ENCODE data around the gene DLEC1.

The DLEC1 gene

DNA sequence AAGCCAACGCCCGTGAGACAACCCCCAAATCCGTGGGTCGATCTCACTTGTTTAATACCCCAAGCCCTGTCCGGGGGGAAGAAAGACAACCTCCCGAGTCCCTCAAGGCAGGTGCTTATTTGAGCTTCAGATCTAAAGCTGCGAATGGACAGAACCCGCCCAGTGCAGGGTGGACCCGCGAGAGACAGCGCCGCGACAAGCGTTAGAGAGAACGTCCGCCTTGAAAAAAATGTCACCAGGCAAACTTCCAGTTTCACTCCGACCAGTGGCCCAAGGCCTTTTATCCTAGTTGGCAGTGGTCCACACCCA is 125.6 kb downstream of the DLEC1 start:
- TF ChIP-seq CTCF (conservative IDR thresholded peaks at IDR 0.05; ENCODE audit: control insufficient read depth, insufficient read depth, low read depth, low read length): no peak
- peak overlapping the region; percentile 91 for H3K4me3 ChIP-seq (ENCODE audit: control insufficient read depth, low read depth, low read length)
- DNase-seq (ENCODE audit: low read depth): no peak

GRCh38 chr3:38164952-38165721 is 126.1 kb downstream of the DLEC1 start, which contains the start of gene OXSR1:
OXSR1 (plus strand) TSS chr3:38165537; CDS start chr3:38165877, 340 bp downstream.
- H3K4me3 ChIP-seq (ENCODE audit: control insufficient read depth, low read depth, low read length): peak within 1 kb of the TSS; percentile 91
- TF ChIP-seq CTCF (conservative IDR thresholded peaks at IDR 0.05; ENCODE audit: control insufficient read depth, insufficient read depth, low read depth, low read length): no peak
- peak; percentile 100 for DNase-seq (ENCODE audit: low read depth)

DNA sequence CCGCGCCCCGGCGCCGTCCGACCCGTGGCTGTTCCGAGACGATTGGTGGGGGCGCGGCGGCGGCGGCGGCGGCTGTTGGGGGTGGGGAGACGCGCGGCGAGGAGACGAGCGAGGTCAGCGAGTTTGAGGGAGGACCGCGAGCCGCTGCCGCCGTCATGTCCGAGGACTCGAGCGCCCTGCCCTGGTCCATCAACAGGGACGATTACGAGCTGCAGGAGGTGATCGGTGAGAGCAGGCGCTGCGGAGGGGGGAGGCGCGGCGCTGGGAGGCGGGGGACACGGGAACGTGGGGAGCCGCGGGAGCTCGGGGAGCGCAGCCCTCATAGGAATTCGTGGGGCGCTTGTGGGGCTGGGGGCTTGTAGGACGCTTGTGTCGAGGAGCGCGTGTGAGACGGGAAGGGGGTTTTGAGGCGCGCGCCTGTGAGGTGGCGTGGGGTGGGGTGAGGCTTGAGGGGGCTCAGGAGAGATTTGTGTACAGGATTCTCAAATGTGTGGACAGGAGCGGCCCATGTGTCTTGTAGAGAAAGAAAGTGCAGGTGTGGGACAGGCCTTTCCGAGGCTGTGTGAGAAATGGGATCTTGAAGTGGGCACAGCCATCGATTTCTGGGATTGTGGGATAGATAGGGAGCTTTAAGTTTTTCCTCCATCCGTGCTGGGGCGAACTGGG is 126.8 kb downstream of the DLEC1 start:
- no peak for TF ChIP-seq CTCF (conservative IDR thresholded peaks at IDR 0.05; ENCODE audit: control insufficient read depth, insufficient read depth, low read depth, low read length)
- H3K4me3 ChIP-seq (ENCODE audit: control insufficient read depth, low read depth, low read length): peak overlapping the region; percentile 91
- peak; percentile 42 for DNase-seq (ENCODE audit: low read depth)

GRCh38 chr3:38167591-38167990 is 128.6 kb downstream of the DLEC1 start:
- H3K4me3 ChIP-seq (ENCODE audit: control insufficient read depth, low read depth, low read length): no peak overlapping the region
- no peak for DNase-seq (ENCODE audit: low read depth)
- TF ChIP-seq CTCF (conservative IDR thresholded peaks at IDR 0.05; ENCODE audit: control insufficient read depth, insufficient read depth, low read depth, low read length): no peak

DNA sequence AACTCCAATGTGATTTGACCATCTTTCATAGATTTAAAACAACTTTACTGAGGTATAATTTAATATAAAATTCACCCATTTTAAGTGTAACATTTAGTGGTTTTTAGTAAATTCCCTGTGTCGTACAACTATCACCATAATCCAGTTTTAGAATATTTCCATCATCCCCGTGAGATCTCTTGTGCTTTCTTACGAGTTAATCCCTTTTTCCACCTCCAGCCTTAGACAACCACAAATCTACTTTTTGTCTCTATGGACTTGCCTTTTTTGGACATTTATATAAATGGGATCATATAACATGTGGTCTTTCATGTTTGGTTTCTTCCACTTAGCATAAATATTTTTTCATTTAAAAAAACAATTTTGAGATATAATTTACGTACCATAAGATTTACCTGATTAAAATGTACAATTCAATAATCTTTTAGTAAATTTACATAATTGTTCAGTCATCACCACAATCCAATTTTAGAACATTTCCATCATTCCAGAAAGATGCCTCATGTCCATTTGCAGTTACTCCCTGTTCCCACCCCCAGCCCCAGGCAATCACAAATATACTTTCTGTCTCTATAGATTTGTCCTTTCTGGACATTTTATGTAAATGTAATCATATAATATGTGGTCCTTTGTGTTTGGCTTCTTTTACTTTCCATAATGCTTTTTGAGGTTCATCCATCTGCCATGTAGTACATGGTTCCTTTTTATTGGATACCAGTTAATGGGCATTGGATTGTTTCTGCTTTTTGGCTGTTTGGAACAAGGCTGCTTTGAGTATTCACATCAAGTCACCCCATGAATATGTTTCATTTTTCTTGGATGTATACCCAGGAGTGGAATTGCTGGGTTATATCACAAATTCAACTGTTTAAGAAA is 129.4 kb downstream of the DLEC1 start:
- DNase-seq (ENCODE audit: low read depth): peak; percentile 70
- peak overlapping the region; percentile 15 for H3K4me3 ChIP-seq (ENCODE audit: control insufficient read depth, low read depth, low read length)
- no peak for TF ChIP-seq CTCF (conservative IDR thresholded peaks at IDR 0.05; ENCODE audit: control insufficient read depth, insufficient read depth, low read depth, low read length)

DNA sequence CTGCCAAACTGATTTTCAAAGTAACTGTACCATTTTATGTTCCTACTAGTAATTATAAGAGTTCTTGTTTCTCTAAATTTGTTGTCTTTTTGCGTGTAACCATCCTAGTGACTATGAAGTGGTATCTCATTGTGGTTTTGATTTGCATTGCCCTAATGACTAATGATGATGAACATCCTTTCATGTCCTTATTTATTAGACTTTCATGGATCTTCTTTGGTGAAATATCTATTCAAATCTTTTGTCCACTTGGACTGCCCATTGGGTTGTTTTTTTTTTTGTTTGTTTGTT is 130.0 kb downstream of the DLEC1 start:
- DNase-seq (ENCODE audit: low read depth): peak; percentile 78

More for the DNA sequence above, 130.0 kb downstream of the DLEC1 start:
- no peak for TF ChIP-seq CTCF (conservative IDR thresholded peaks at IDR 0.05; ENCODE audit: control insufficient read depth, insufficient read depth, low read depth, low read length)
- H3K4me3 ChIP-seq (ENCODE audit: control insufficient read depth, low read depth, low read length): peak overlapping the region; percentile 2

Measured in fibroblast of mammary gland (primary cell).